C4-2B (cell line): ENCODE results near the gene SLC16A3.

Experiments used
- CTCF ChIP-seq: fragments of 450-650 bp; conservative IDR thresholded peaks from 2 replicates; pipeline ENCODE4 v1.5.1; 2017; ENCODE audit warnings: mild to moderate bottlenecking
- ZFX ChIP-seq: fragments of 450-650 bp; IDR thresholded peaks from 2 replicates; pipeline ENCODE4 v1.6.1; 2017

- TF ChIP-seq CTCF (no peak), ZFX (no peak)
These were observed 6.4 kb downstream of the SLC16A3 start for GRCh38 chr17:82235056-82235774.
